ENCODE measurements around the gene PSMG4.

GRCh38 chr6:3228771-3229565 is 29.8 kb upstream of the PSMG4 start:
- TF ChIP-seq CTCF (conservative IDR thresholded peaks at IDR 0.05 in 1 of 2, IDR thresholded peaks at IDR 0.05 in 1 of 2; ENCODE audit: extremely low read depth in 1 of 2, insufficient read depth in 1 of 2, low read depth in 1 of 2, low read length in 2 of 2) (no peak), EZH2 (IDR thresholded peaks at IDR 0.05; ENCODE audit: borderline replicate concordance, low read length) (no peak)
